NCI-H345 (cell line): ENCODE data around the gene CCDC93.

Experiments
- DNase-seq: peaks from one replicate; lab custom pipeline; 2025; lab: John Stamatoyannopoulos, UW

Gene CCDC93, protein sequence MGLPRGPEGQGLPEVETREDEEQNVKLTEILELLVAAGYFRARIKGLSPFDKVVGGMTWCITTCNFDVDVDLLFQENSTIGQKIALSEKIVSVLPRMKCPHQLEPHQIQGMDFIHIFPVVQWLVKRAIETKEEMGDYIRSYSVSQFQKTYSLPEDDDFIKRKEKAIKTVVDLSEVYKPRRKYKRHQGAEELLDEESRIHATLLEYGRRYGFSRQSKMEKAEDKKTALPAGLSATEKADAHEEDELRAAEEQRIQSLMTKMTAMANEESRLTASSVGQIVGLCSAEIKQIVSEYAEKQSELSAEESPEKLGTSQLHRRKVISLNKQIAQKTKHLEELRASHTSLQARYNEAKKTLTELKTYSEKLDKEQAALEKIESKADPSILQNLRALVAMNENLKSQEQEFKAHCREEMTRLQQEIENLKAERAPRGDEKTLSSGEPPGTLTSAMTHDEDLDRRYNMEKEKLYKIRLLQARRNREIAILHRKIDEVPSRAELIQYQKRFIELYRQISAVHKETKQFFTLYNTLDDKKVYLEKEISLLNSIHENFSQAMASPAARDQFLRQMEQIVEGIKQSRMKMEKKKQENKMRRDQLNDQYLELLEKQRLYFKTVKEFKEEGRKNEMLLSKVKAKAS

DNA sequence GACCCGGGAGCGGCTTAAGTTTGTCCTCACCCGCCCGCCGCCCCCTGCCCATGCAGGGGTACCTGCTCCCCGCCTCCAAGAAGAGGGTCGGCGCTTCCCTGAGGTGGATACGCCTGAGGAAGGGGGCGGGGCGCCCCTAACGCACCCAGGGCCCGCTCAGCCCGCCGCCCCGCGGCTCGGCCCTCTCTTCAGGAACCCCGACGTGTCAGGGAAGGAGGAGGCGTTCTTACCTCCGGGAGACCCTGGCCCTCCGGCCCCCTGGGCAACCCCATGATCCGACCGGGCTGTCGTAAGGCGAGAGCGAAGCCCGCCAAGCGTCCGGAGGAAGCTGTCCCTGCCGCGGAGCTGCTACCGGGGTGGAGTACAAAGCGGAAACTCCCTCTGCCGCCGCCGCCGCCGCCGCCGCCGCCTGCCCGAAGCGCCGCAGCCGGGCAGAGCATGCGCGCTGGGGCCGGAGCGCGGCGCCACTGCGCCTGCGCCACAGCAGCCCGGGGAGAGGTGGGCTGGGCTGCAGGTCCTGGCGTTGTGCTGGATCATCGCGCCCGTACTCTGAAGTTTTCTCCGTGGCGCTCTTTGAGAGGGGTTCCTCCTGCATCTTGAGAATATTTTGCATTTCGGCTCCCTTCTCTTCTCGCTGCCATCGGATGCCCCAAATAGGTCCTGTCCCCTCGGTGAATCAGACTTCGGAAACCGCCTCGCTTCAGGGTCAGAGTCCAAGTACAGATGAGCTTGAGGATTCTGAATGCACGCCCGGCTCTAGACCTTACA, at the start of gene CCDC93:
CCDC93 (minus strand) TSS at position 347 of the 768 bp plus-strand sequence; CDS start at position 272, 75 bp downstream.
- DNase-seq = peak; percentile 87

DNA sequence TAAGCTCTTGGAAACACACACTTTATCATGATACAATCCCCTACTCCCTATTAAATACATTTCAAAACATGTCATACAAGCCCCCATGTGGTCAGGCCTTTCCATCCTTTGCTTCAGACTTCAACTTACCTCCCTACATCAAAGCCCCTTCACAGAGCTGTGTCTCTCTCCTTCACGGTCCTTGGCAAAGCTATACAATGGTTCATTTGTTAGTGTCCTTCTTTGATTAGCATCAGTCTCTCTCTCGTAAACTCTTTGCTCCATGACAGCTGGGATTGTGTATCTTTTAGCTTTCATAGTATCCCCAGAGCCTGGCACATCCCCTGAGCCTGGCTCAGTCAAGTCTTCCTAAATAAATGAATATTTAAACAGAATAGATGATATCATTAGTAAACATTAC, 48.8 kb upstream of the CCDC93 start:
- no peak for DNase-seq

DNA sequence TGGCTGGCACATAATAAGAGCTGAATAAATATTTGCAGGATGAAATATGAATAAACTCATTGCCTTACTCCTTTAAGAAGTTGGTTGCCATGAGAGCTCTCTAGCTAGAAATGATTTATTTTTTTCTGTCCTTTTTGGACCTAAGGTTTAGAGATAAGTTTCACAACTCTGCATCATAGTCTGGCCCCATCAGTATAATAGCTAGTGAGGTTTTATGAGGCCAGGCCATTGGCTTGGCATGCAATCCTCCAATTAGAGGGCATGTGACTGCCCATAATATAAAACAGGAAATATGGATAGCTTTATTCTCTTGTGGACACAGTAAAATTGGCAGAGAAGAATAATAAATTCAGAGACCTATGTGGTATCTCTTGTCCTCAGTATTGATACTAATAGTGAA, 48.2 kb upstream of the CCDC93 start:
- no peak for DNase-seq

DNA sequence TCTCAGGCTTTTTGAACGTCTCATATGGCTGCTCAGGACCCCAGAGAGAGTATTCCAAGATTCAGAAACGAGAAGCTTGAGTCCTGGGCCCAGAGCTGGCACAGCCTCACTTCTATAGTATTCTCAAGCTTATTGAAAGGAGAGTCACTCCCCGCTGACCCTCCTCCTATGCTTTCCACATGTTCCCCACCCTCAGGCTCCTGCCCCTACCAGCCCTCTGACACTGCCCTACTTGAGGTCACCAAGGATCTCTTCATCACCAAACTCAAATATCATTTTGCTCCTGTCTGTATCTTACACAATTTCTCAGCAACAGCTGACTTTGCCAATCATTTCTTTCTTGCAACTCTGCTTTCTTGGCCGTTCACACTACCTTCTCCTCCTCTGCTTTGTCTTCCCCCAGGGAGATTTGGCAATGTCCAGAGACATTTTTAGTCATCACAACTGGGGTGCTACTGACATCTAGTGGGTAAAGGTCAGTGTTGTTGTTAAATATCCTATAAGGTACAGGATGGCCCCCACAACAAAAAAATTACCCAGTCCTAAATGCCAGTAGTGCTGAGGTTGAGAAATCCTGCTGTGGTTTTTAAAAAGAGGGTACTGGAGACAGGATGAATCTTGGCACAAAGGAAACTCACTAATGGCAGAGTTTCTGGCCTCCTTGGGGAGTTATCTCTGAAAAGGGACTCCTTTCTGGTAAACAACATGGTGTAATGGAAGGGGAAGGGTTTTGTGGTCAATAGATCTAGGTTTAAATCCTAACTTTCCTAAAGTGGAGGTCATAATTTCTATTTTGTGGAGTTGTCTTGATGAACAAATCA, 47.5 kb upstream of the CCDC93 start:
- DNase-seq = no peak

DNA sequence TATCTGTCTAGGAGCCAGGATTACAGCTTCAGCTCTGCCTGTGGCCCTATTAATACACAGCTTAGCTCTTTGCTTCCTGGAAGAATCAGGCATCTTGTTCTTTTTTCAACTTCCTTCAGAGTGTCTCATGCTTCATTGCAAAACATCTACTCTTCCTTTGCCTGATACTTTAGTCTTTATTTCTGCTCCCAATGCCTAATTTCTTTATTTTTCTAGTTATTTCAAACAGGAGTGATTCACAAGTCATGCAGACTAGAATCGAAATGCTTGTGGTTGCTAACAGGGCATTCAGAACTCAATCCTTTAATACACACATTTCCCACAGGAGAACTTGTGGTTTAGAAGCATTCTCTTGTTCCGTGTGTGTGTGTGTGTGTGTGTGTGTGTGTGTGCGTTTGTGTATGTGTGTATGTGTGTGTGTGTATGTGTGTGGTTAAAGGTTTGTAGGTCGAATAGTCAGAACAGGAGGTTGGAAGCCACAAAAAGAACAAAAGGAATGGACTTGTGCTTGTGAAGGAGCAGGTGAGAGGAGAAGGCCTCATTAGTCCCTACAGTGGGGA, 46.1 kb upstream of the CCDC93 start:
- no peak for DNase-seq

DNA sequence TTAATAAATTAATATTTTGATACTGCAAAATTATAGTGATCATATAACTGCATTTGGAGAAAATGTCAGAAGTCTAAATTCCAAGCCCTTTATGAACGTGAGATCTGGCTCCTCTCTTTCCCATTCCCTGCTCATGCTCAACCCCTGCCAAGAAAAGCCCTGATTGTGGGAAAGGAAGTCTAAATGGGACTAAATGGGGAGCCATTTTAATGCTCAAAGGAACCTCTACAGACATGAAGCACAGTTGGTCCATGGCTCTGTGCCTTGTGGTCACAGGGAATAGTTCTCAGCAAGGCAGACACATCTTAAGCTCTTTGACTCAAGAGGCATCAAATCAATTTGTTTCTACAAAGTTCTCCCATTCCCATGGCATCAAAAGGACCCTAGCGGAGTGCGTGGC, 45.1 kb upstream of the CCDC93 start:
- no peak for DNase-seq

DNA sequence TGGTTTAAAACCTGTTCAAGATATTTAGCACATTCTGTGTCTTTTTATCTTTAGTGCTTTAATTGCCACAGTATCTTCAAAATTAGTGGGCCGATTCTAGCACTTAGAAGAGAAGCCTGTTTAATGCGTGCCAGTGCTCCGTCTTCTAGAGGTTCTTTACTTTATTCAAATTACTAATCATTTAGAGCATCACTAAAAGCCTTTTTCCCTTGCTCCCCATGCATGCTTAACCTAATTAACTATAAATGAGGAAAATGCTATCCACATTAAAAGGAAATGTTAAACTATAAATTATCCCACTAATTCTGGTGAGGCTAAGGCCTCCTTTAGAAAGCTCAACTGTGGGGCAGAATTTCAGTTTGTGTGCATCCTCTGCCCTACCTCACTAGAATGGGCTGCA, 42.9 kb upstream of the CCDC93 start:
- DNase-seq = no peak

DNA sequence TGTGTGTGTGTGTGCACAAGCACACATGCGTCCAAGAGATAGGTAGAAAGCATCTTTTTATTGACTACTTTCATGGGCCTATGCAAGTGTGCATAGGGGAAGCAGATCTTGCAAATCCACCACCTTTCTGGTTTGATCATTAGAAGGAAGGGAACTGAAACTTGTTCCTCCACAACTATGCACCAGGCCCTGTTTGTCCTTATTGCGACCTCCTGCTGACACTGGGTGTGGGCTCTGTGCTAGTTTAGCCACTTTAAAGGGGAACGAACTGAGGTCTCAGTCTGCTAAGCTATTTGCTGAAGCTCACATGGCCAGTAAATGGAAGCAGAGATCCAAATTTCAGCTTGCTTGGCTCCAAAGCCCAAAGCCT, 42.3 kb upstream of the CCDC93 start:
- no peak for DNase-seq

DNA sequence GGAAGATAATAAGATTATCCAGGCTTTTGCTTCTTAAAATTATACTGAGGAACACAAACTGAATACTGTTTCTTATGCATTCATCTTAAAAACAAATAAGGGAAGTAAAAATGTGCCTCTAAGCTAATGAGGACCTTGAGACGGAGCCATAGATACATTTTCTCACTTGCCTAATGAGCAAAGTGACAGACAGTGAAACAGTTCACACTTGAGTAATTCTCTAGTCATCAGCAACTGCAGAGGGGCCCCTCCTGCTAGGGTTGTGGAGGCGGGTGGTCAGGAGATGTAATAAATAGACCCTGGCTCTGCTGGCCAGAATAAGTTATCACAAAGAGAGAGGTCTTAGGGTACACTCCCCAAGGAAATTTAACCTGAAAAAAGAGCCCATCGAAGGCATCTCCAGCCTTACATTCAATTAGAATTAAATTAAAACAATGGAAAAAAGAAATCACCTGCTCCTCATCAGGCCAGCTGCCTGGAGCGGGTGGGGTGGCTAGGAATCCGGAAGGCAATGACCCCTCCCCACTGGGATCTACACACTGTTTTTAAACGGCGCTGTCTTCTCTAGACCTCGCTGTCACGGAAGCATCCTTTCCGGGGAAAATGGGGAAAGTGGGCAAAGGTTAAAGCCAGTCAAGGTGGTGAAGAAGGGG, 41.8 kb upstream of the CCDC93 start:
- DNase-seq = no peak

DNA sequence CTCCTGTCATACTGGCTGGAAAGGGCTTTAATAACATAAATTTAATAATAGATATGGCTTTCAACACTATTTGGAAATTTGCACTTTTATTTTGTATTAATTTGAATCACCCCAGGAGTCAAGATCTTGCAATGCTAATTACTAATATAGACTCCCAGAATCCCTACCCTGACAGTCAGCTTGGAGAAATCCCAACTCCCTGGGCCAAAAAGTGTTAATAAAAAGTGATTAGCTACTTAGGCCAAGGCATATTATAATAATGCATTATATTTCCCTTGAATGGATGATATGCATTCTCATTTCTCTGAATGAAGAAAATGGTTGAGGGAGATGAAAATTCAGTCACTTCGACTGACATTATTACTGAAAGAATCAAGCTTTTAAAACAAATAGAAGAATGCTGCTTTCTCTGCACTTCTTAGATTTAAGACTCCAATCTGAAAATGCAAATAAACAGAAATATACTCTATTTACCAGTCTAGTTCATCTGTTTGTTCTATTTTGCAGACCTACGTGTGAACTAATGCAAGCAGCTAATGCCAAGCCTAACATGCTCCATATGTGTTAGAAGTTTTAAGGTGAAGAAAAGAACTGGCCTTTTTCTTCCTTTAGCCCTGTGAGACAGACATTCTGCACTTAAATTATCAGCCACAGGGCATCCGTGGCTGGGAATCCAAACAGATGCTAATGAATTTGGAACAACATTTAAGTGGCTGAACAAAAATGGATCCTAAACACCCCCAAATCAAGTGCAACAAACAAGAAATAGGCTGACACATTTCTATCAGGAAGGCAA, 40.5 kb upstream of the CCDC93 start:
- no peak for DNase-seq

DNA sequence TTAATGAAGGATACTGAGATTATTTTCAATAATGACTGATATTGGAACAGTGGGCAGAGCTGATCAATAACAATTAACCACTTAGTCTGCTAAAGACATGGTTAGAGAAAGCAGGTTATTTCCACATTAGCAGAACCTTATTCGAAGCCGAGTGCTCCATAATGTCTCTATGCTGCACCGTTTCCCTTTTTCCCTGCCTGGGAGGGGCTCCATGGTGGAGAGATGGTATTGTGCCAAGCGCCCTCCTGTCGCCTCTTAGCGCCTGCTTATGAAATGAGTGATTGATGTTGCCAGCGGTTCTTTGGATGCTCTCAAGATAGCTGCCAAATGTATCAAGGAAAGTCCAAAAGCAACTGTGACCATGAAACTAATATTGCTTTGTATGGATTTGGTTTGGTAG, 39.8 kb upstream of the CCDC93 start:
- DNase-seq = no peak

DNA sequence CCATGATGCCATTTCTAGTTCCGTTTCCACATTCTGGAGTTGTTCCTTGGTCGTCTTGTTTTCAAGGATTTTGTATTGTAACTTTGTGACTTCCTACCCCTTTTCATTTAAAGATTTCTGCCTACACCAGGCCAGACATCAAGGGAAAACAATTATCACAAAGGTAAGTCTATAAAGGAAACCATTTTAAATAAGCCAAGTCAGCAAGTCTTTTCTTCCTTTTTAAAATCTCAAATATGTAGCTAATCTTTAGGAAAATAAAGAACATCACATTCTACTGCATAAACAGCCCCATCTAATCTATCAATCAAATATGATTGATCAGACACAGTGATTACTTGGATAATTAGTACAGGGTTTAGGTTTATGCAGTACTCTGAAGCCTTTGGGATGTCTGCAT, 38.6 kb upstream of the CCDC93 start:
- DNase-seq = no peak

DNA sequence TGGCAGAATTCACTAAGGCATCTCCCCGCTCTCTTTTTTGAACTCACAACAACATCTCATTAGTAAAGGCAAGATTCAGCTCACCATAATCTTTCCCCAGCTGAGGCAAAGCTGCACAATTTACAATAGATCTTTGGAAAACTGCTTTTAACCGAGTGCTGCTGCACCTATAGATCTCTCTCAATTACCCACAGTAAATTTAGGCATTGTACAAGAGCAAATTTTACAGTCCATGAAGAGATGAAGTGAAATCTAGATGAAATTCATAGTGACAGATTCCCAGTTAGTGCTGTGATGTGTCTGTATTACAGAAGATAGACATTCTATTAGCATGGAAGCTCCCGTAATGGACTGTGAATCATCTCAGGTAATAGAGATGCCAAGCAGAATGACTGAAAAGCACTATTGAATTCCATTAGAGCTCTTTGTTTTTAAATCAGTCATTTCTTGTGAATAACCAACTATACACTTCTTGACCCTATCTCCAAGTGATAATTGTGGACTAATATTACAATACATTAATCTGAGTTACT, 38.0 kb upstream of the CCDC93 start:
- no peak for DNase-seq

DNA sequence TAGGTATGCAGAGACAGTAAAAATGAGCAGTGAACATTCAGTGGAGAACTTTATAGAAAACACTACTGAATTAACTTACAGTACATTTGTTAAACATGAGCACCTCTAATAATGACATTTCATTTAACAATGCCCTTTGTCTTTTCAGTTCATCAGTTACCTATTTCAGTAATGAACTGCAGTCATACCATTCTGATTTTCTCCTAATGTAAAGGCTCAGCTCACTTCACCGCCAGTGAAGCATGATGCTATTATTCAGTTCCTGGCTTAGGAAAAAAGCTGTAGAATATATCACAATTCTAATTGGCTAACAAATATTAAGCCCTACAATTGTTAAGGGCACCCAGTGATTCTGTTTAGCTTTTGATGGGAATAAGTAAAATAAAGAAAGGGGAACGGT, 37.1 kb upstream of the CCDC93 start:
- DNase-seq = no peak

DNA sequence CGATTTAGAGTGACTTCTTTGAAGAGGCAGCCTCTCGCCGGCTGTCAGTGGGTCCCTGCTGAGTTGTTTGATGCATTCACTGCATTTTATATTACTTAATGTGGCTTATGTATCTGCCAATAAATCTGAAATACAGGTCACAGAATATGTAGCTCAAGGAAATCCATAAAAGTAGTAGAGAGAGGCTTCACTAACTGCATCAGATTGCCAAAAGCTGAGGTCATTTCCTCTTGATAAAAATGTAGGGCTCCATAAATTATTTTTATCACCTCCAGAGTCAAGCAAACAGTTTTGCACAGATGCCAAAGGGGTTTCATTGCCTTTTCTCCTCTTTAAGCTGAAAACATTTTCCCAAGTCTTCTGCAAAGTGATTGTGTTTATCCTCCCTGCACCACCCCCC, 36.5 kb upstream of the CCDC93 start:
- no peak for DNase-seq

DNA sequence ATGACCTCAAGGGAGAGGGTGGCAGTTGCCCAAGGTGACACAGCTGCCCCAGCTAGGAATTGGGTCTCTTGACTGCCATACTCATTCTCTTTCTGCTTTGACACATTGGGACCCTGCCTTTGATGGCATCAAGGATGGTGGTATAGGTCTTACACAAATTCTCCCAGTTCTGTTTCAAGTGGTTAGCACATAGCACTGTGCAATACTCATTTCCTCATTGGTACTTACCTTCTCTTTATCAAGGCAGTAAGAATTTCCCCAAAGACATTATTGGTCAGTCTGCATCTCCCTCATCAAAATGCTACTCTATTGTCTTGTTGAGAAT, 35.9 kb upstream of the CCDC93 start:
- DNase-seq = no peak

DNA sequence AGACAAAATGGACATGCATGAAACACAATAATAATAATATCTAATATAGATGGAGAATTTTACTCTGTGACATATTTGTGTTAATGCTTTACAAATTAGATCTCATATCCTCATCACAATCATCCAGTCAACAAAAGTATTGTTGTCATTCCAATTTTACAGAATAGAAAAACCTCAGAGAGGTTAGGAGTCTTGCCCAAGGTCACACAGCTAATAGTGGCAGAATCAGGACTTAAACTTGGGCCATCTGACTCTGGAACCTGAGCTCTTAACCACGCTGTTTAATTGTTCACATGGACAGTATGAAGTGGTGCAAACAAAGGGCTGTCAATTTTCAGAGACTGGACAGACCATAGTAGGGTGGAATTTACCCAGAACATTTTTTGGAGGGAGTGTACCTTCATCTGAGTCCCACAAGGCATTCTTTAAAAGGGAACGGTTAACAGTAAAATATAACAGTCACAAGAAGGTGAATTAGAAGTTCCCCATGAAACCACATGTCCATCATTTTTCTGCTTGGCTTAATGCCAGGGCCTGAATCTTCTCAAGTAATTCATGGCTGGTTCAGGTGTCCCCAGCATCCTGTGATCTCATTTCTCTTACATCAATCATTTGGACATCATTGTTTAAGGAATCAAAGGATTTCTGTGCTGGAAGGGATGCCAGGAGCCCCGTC, 35.4 kb upstream of the CCDC93 start:
- no peak for DNase-seq

DNA sequence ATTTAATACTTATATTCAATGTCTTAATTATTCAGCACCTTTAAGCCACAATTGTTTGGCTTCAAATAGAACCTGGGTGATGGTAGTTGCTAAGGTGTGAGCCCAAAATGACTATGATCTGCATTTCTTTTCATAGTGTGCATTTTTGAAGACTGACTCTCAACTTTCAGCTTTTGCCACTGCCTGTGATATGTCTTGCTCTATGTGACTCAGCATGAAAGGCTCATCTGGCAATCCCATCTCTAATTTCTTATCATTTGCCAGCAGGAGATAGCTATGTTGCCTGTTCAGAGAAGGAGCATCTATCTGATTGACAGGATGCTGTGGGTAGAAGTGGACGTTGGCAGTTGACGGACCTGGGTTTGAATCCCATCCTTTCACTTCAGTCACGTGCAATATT, 34.5 kb upstream of the CCDC93 start:
- no peak for DNase-seq

DNA sequence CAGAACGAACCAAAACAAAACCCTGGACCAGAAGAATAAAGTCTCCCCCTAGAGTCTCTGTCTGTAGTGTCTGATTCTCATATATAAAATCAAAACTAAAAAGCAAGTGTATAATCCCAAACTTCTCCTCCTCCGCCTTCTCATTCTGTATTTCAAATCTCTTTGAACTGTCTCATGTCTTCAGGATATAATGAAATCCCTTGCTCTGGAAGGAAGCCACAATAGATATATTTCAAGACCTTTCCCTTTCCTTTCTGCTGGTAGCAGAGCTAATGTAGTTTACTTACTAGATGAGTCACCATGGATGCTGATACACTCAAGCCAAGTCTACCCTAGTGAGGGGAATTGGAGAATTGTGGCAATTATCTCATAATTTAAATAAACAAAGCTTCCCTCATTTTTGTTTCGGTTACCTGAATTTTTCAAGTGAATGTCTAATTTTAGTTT, 33.5 kb upstream of the CCDC93 start:
- DNase-seq = no peak
